Measurements from ENCODE around the gene CEP112.

- TF ChIP-seq CTCF (IDR thresholded peaks at IDR 0.05) (no peak), POLR2A (IDR thresholded peaks at IDR 0.05) (no peak)
These were observed 404.4 kb downstream of the CEP112 start for GRCh38 chr17:65787503-65787902.
